ENCODE results near the gene THSD7B. TPM values are rescaled to one million over a fixed set of nuclear protein-coding genes. Genes with fewer than 3 reads are reported as not detected.

THSD7B gene
- total RNA-seq, 1 donor from 2014 or later, result 0.10 TPM

DNA sequence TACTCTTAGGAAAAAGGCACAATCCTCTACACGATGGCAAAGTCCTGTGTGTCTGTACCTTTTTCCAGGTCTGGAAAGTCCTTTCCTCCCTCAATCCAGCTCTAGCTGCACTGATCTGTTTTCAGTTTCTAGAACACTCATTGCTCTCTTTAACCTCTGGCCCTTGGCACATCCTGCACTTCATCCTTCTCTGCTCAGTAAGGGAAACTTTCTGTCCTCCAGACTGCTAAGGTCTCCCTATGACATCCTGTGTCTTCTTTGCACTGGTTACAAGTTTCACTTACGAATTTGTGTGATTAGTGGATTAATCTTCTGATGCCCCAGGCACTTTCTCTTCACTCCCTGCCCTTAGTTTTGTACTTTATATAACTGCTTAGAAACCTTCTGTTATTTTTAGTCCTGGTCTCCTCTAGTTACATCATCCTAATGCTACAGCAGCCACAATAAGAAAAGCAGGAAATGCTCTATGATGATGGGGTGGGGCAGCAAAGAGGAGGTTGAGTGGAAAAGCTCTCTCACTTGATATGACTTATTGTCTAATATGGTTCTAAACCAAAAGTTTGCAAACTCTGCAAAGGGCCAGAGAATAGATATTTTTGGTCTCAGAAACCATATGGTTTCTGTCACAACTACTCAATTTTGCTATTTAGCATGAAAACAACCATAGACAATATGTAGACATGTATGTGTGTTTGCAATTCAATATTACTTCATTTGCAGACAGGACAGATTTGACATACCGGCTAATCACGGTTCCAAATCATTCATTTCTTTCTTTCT lies 568.2 kb downstream of the THSD7B start:
- ATAC-seq (no peak), DNase-seq (ENCODE audit: low spot score) (no peak)

DNA sequence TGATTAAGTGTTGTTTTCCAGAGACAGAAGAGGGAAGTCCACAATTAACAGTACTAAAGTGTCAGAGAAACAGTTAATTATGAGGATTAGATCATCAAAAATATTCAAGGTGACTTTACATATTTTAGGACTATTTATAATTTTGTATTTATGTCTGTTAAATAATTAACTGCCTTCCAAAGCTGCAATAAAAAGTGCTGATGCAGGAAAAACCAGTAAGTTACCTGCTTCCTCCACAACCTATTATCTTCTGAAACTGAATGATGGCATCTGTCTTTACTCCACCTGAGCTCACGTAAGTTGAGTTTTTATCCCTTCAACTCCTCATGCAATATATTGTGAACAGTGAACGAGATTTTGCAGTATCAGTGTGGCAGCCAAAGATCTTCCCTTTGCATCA lies 570.7 kb downstream of the THSD7B start:
- no peak for ATAC-seq
- DNase-seq (ENCODE audit: low spot score), result no peak

GRCh38 chr2:137339051-137339450 lies 573.7 kb downstream of the THSD7B start:
- ATAC-seq, result no peak
- DNase-seq (ENCODE audit: low spot score), result no peak

- ATAC-seq (no peak), DNase-seq (ENCODE audit: low spot score) (no peak)
Observed at GRCh38 chr2:137345994-137346393, 580.6 kb downstream of the THSD7B start.

DNA sequence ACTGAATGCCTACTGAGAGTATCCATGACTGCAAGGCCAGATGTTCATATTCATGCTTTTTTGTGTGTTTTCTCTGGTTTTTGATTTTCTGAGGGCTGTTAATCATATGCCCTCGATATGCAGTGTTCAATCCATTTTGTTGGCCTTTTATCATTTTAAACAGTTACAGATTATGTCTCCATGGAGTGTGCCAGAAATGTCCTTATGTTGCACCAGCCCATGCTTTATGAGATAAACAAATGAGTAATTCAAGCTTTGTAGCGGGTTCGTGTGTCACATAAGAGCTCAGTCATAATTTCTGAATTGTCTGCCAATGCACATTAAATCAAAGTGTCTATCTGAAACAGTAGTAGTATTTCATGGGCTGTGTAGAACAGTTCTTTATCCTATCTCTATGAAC lies 583.0 kb downstream of the THSD7B start:
- ATAC-seq (no peak), DNase-seq (ENCODE audit: low spot score) (no peak)

DNA sequence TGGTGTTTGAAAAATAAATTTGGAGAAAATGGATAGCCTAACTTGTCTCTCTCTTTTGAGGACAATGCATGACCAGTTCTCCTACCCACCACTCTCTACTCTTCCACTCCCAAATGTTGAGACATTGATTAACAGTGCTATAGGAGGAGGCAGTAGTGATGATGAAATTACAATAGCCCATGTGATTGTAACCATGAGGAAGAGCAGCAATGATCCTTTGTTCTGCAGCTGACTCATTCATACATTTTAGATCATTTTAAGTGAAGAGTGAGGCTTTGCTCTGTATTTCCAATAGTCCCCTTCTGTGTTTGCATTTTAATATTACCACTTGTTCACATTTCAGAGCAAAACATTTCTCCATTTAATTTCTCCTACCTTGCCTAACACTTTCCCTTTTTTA lies 592.3 kb downstream of the THSD7B start:
- no peak for DNase-seq (ENCODE audit: low spot score)
- no peak for ATAC-seq

- ATAC-seq (no peak), DNase-seq (ENCODE audit: low spot score) (no peak)
Observed at GRCh38 chr2:137367361-137367760, 602.0 kb downstream of the THSD7B start.

DNA sequence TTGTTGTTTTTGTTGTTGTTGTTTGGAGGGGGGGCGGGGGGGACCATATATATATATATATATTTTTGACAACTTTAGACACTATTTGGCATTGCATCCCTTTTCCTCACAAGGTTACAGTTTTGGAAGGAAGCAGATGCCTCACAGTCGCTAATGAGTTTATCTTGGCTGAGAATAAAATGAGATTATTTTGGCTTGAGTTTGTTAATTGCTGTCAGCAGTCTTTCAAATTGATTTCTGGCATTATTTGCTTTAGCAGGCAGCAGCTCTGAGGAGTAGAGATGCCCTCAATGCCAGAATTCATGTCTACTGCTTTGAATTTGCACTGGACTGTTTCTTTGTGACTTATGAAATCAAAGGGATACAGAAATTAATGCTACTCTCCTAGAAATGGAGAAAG lies 603.8 kb downstream of the THSD7B start:
- ATAC-seq (no peak), DNase-seq (ENCODE audit: low spot score) (no peak)

- DNase-seq (ENCODE audit: low spot score), result no peak
- no peak for ATAC-seq
Observed at GRCh38 chr2:137379186-137379585, 613.8 kb downstream of the THSD7B start.

DNA sequence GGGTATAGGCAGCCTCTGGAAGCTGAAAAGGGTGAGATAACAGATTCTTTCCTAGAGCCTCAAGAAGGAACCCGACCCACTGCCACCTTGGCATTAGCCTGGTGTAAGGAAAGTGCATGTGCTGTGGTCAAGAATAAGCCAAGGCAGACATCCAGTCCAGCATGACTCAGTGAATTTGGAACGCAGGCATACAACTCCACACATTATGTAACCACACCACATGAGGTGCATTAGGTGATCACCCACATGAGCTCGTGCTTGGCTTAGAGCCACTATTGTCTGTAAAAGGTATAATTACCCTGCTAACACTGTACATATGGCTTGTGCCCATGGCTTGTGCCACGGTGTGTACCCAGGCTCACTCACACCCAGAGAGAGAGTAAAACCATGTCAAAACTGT lies 615.3 kb downstream of the THSD7B start:
- ATAC-seq (no peak), DNase-seq (ENCODE audit: low spot score) (no peak)

DNA sequence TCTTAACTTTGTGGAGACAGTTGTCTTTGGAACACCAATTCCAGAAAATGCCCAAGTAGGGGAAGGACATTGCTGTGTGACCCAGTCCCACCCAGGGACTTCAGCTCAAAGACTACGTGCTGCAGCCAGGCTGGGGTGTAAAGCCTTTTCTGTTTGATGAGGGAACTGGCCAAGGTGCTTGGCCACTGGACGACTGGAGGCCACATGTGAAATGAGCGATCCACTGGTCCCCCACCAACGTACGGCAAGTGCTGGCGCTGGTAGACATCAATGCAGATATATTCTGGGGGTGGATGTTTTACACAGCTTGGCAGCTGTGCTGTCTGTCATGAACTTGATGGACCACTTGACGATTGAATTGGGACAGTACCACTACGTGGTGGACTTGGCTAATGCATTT lies 616.4 kb downstream of the THSD7B start:
- no peak for DNase-seq (ENCODE audit: low spot score)
- no peak for ATAC-seq

DNA sequence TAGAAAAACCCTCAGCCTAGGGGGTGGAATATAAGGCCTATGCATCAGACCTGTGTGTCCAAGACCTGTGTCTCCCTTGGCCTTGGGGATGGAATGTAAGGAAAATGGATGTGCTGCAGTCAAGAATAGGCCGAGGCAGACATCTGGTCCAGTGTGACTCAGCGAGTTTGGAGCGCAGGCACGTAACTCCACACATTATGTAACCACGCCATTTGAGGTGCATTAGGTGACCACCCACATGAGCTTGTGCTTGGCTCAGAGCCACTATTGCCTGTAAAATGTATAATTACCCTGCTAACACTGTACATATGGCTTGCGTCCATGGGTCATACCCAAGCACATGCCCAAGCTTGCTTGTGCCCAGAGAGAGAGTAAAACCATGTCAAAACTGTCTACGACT lies 618.0 kb downstream of the THSD7B start:
- ATAC-seq, result no peak
- DNase-seq (ENCODE audit: low spot score), result no peak

DNA sequence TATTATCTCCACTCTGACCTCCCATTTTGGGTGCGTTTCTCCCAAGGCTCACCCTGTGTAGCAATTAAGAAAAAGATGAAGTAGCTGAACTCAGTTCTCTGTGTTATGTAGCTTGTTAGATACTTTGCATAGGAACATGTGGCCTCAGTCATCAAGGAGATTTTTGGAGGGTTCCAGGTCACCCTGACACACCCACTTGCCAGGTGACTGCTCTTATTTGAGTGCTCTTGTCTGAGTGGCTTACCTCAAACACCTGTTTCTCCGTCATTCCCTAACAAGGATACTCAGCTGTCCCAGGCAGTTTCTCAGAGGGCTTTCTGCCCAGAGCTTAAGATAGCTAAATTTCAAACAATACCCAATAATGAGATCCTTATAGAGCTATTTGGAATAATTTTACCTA lies 621.7 kb downstream of the THSD7B start:
- no peak for DNase-seq (ENCODE audit: low spot score)
- no peak for ATAC-seq

- ATAC-seq (no peak), DNase-seq (ENCODE audit: low spot score) (no peak)
Observed at GRCh38 chr2:137405496-137405895, 640.2 kb downstream of the THSD7B start.

GRCh38 chr2:137411585-137411984 lies 646.2 kb downstream of the THSD7B start:
- no peak for ATAC-seq

DNA sequence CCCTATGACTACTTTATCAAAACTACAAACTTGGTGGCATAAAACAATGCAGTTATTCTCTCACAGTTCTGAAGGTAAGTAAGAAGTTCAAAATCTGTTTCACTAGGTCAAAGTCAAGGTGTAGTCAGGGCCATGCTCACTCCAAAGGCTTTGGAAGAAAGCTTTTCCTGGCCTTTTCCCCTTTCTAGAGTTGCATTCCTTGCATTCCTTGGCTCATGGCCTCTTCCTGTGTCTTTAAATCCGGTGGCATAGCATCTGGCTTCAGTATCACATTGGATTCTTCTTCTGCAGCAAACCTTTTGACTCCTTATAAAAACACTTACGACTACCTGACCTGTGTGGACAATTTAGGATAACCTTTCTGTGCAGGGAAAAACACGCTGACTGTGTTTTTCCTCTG lies 655.4 kb downstream of the THSD7B start:
- ATAC-seq (no peak), DNase-seq (ENCODE audit: low spot score) (no peak)

More at GRCh38 chr2:137411585-137411984, 646.2 kb downstream of the THSD7B start:
- no peak for DNase-seq (ENCODE audit: low spot score)

GRCh38 chr2:137435162-137435561 lies 669.8 kb downstream of the THSD7B start:
- DNase-seq (ENCODE audit: low spot score) (no peak), ATAC-seq (no peak)

DNA sequence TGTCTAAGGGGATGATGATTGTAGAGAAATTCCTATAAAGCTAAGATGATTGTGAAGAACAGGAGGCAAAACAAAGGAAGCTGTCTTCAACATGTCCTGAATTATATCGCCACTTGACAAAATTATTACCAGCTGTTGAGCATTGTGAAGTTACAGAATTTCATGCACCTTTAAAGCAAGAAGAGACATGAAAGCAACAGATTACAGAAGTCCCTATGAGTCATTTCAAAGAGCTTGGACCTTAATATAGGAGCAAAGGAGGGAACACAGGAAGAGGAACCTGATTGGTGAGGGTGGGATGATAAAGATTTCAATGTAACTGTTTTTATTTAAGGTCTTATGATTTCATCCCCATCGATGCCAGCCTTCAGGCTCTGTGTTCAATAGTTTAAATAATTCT lies 672.0 kb downstream of the THSD7B start:
- ATAC-seq (no peak), DNase-seq (ENCODE audit: low spot score) (no peak)

DNA sequence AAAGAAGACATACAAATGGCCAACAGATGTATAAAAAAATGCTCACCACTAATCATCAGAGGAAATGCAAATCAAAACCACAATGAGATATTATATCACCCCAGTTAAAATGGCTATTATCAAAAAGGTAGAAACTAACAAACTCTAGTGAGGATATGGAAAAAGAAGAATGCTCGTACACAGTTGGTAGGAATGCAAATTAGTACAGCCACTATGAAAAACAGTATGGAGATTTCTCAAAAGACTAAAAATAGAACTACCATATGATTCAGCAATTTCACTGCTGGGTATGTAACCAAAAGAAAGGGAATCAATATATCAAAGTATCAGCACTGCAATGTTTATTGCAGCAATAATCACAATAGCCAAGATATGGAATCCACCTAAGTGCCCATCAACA lies 679.6 kb downstream of the THSD7B start:
- DNase-seq (ENCODE audit: low spot score), result no peak
- no peak for ATAC-seq

DNA sequence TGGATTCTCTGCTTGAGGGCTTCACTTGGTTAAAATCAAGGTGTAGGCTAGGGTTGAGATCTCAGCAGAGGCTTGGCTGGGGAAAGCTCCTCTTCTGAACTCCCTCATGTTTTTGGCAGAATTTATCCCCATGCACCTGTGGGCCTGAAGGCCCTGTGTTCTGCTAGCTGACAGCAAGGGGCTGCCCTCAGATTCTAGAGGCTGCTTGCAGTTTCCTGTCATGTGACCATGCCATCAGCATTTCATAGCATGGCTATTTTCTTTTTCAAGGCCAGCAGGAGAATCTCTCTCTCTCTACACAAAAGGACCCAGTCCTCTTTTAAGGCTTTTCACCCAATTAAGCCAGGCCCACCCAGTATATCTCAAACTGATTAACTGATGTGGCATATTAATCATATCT lies 684.1 kb downstream of the THSD7B start:
- DNase-seq (ENCODE audit: low spot score) (no peak), ATAC-seq (no peak)

DNA sequence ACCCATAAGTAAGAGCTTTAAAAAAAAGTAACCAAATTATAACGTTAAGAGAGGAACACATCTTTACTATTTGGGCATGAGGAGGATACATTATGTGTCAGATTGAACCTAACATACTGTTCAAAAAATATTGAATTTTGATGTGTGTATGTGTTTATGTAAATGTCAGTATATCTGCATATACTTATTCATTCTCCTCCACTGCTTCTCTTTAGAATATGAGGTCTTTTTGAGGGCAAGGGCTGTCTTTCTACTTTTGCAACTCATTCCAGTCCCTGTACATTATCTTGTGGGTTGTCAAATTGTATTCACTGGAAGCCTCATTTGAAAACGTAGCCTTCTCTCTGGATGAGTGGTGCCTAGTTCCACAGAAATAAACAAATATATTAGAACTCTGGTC lies 689.5 kb downstream of the THSD7B start:
- ATAC-seq, result no peak
- no peak for DNase-seq (ENCODE audit: low spot score)

- ATAC-seq (peak; percentile 91), DNase-seq (ENCODE audit: low spot score) (peak; percentile 49)
Observed at GRCh38 chr2:137467246-137467862, 702.0 kb downstream of the THSD7B start.

DNA sequence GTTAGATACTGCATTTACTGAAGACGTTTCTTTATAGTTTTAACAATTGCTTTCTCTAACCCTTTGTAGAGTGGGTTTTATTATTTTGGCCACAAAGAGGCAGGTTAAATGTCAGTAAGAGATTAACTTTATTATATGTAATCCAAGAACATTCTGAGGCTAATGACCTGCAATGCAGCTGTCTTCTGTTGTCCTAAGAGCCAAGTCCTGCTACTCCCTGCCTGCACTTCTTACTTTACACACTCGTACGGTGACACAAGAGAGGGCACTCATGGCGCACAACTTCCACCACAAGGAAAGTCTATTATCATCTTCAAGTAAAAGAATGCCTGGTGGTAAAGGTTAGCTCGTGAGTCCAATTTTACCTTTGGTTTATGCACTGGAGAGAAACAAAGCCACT lies 727.9 kb downstream of the THSD7B start:
- DNase-seq (ENCODE audit: low spot score), result no peak
- ATAC-seq, result no peak
